IPS-18a (cell line): ENCODE measurements around the gene ELF4.

ENCODE experiments used
- H3K27ac ChIP-seq: one replicate; pipeline ENCODE4 v1.5.1; 2013; ENCODE audit warnings: low read length
- H3K27me3 ChIP-seq: one replicate; pipeline ENCODE4 v1.6.1; 2013; ENCODE audit warnings: mild to moderate bottlenecking, low read length; ENCODE audit not compliant: control insufficient read depth, insufficient read depth
- H3K36me3 ChIP-seq: one replicate; pipeline ENCODE4 v1.6.1; 2013; ENCODE audit warnings: low read depth, low read length; ENCODE audit not compliant: control insufficient read depth
- H3K4me1 ChIP-seq: one replicate; pipeline ENCODE4 v1.6.1; 2013; ENCODE audit warnings: low read depth, low read length; ENCODE audit not compliant: control insufficient read depth
- H3K4me3 ChIP-seq: one replicate; pipeline ENCODE4 v1.5.1; 2013; ENCODE audit warnings: low read length
- H3K9ac ChIP-seq: one replicate; pipeline ENCODE4 v1.6.1; 2013; ENCODE audit warnings: mild to moderate bottlenecking, low read length, moderate library complexity
- H3K9me3 ChIP-seq: one replicate; pipeline ENCODE4 v1.6.1; 2013; ENCODE audit warnings: low read depth, low read length; ENCODE audit not compliant: control insufficient read depth

The ELF4 gene

GRCh38 chrX:130027569-130027968, 82.7 kb downstream of the ELF4 start:
- H3K9me3 ChIP-seq: no peaks in the 10 kb centered on the region
- no peak overlapping the region for H3K27ac ChIP-seq
- H3K4me1 ChIP-seq: no peaks in the 10 kb centered on the region
- no peaks in the 10 kb centered on the region for H3K36me3 ChIP-seq
- no peak overlapping the region for H3K4me3 ChIP-seq
- H3K9ac ChIP-seq: no peak overlapping the region
- no peaks in the 10 kb centered on the region for H3K27me3 ChIP-seq

DNA sequence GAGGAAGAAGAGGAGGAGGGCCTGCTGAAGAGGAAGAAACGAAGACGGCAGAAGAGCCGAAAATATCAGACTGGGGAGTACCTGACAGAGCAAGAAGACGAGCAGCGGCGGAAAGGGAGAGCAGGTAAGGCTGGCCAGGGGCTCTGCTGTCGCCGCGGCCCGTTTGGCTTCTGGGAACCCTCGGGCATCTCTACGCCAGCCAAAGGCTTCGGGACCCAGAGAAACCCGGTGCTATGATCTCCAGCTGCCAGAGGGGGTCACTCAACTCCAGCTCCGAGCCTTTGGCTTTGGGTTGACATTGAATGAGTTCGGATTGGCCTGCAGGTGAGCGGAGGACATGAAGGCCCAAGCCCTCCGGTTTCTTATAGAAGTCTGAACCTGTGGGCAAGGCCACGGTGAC, 85.0 kb downstream of the ELF4 start:
- Histone ChIP-seq H3K9ac (no peak overlapping the region), H3K27me3 (no peaks in the 10 kb centered on the region), H3K4me1 (no peaks in the 10 kb centered on the region), H3K27ac (no peak overlapping the region), H3K36me3 (no peaks in the 10 kb centered on the region), H3K4me3 (no peak overlapping the region), H3K9me3 (no peaks in the 10 kb centered on the region)

DNA sequence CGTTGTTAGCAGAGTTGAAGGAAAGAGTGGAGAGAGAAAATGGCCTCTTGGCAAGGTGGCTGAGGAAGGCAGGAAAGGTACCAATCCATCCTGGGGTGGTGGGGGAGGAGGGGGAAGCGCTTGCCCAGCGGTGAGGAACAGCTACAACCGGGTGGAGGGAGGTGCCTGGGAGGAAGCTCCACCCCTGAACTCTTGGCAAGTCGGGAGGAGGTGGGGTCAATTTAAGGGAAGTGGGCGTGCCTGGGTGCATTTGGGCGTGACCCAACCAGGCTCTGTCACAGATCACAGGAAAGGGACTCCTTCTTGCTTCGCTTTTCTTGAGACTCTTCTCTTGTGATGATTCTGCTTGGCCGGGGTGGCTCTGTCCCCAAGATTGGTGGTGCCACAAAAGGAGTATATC, 86.2 kb downstream of the ELF4 start:
- H3K9me3 ChIP-seq: no peaks in the 10 kb centered on the region
- H3K27me3 ChIP-seq: no peaks in the 10 kb centered on the region
- no peak overlapping the region for H3K27ac ChIP-seq
- H3K4me3 ChIP-seq: no peak overlapping the region
- no peaks in the 10 kb centered on the region for H3K4me1 ChIP-seq
- no peak overlapping the region for H3K9ac ChIP-seq
- no peaks in the 10 kb centered on the region for H3K36me3 ChIP-seq

DNA sequence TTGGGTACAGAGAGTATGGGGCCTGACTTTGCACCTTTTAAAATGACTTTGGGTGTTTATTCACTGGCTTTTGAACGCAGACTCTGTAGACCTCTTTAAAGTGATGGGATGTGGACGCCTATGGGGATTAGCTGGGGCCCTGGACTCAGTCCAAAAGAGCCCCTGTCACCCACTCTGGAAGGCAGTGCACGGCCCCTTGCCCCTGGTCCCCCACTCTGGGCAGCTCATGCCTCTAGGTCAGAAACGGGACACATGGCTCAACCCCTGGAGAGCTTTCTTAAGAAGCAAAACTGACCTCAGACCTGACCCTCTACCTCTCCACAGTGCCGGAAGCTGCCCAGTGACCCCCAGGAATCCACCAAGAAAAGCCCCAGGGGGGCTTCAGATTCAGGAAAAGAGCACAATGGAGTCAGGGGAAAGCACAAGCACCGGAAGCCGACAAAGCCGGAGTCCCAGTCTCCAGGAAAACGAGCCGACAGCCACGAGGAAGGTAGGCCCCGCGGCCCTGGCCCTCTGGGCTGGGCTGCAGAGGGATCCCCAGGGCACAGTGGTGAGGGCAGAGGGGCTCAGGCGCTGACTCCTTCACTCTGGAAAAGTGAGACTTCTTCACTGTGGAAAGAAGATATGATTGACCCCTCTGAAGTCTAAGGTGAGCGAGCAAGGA, 89.5 kb downstream of the ELF4 start:
- H3K4me3 ChIP-seq: no peak overlapping the region
- H3K27me3 ChIP-seq: no peaks in the 10 kb centered on the region
- H3K27ac ChIP-seq: no peak overlapping the region
- no peaks in the 10 kb centered on the region for H3K4me1 ChIP-seq
- H3K36me3 ChIP-seq: no peaks in the 10 kb centered on the region
- H3K9me3 ChIP-seq: no peaks in the 10 kb centered on the region
- no peak overlapping the region for H3K9ac ChIP-seq

GRCh38 chrX:130018143-130018542, 92.2 kb downstream of the ELF4 start:
- Histone ChIP-seq H3K4me3 (no peak overlapping the region), H3K9ac (no peak overlapping the region), H3K27ac (no peak overlapping the region), H3K4me1 (no peaks in the 10 kb centered on the region), H3K27me3 (no peaks in the 10 kb centered on the region), H3K9me3 (no peaks in the 10 kb centered on the region), H3K36me3 (no peaks in the 10 kb centered on the region)

DNA sequence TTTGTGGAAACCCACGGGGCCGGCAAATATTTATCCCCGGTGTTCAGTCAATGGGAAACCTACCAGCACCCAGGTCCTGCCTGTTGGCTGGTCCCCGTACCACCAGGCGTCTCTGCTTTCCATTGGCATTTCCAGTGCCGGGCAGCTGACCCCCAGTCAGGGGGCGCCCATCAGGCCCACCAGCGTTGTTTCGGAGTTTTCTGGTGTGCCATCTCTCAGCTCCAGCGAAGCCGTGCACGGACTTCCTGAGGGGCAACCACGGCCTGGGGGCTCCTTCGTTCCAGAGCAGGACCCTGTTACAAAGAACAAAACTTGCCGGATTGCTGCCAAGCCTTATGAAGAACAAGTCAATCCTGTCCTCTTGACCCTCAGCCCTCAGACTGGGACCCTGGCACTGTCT, 95.1 kb downstream of the ELF4 start:
- no peaks in the 10 kb centered on the region for H3K9me3 ChIP-seq

More for the DNA sequence above, 95.1 kb downstream of the ELF4 start:
- Histone ChIP-seq H3K9ac (no peak overlapping the region), H3K27ac (no peak overlapping the region), H3K4me1 (no peaks in the 10 kb centered on the region), H3K4me3 (no peak overlapping the region), H3K27me3 (no peaks in the 10 kb centered on the region), H3K36me3 (no peaks in the 10 kb centered on the region)
